ENCODE results near the gene RGS3. TPM values are rescaled to one million over a fixed set of nuclear protein-coding genes. Genes with fewer than 3 reads are reported as not detected.

The RGS3 gene
- total RNA-seq, 1 donor from 2014 or later: 15.0 TPM

DNA sequence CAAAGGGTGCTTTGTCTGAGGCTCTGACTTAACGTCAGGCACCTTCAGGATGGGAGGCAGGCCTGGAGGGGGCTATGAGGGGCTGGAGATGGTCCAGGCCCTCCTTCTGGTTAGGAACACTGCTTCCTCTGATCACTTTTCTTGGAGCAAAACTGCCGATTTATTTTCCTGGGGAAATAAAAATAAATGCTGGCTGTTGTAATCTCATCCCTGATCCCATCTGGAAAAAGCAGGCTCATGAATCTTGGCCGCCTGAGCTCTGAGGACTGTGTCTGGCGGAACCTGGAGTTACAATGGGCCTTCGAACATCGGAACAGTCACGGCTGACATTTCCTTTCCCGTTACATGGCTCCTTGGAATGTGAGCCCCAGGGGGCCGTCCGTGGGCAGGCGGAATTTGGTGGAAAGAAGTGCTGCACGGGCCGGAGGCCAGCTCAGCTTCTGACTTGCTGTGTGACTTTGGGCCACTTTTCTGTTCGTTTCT is 157.8 kb downstream of the RGS3 start:
- no peaks in the 10 kb centered on the region for H3K27me3 Mint-ChIP-seq
- no peak overlapping the region for H3K4me3 Mint-ChIP-seq
- POLR2A ChIA-PET: no interaction called here
- TF ChIP-seq, protein P1, sequence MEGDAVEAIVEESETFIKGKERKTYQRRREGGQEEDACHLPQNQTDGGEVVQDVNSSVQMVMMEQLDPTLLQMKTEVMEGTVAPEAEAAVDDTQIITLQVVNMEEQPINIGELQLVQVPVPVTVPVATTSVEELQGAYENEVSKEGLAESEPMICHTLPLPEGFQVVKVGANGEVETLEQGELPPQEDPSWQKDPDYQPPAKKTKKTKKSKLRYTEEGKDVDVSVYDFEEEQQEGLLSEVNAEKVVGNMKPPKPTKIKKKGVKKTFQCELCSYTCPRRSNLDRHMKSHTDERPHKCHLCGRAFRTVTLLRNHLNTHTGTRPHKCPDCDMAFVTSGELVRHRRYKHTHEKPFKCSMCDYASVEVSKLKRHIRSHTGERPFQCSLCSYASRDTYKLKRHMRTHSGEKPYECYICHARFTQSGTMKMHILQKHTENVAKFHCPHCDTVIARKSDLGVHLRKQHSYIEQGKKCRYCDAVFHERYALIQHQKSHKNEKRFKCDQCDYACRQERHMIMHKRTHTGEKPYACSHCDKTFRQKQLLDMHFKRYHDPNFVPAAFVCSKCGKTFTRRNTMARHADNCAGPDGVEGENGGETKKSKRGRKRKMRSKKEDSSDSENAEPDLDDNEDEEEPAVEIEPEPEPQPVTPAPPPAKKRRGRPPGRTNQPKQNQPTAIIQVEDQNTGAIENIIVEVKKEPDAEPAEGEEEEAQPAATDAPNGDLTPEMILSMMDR (IDR thresholded peaks at IDR 0.05): no peak
- no peak for ATAC-seq (ENCODE audit: low read depth)
- DNase-seq: no peak
- H3K9me3 Mint-ChIP-seq: no peaks in the 10 kb centered on the region
- no peaks in the 10 kb centered on the region for H3K36me3 Mint-ChIP-seq (ENCODE audit: low read depth)
- CTCF ChIA-PET: interaction anchor here (1.1 kb wide), 1 partner anchor 37 kb away, joined by 3 read pairs; no protein-coding TSS in a partner anchor
- intact Hi-C loops (cut with micrococcal nuclease): loop anchor here (5.0 kb wide), 1 partner anchor 36 kb away; no protein-coding TSS in a partner anchor
- peaks cover 56% of the 10 kb centered on the region for H3K4me1 Mint-ChIP-seq
- no peak overlapping the region for H3K27ac Mint-ChIP-seq

GRCh38 chr9:113621980-113622379 is 158.5 kb downstream of the RGS3 start:
- Mint-ChIP-seq H3K36me3 (ENCODE audit: low read depth) (no peaks in the 10 kb centered on the region), H3K4me1 (peaks cover 51% of the 10 kb centered on the region), H3K4me3 (no peak overlapping the region), H3K27me3 (no peaks in the 10 kb centered on the region), H3K9me3 (no peaks in the 10 kb centered on the region), H3K27ac (no peak overlapping the region)
- DNase-seq (no peak), ATAC-seq (ENCODE audit: low read depth) (no peak)
- ChIA-PET CTCF (interaction anchor here (0.9 to 1.3 kb wide), 5 partner anchors 28 to 176 kb away, joined by 3 to 5 read pairs (median 3); no protein-coding TSS in a partner anchor), POLR2A (interaction anchor here (1.8 kb wide), 1 partner anchor 43 kb away, joined by 13 read pairs; no protein-coding TSS in a partner anchor)
- intact Hi-C loops (cut with micrococcal nuclease): loop anchor here (2.0 to 5.0 kb wide), 3 partner anchors 29 to 41 kb away; no protein-coding TSS in a partner anchor
- TF ChIP-seq, protein P1 (IDR thresholded peaks at IDR 0.05): no peak

- Mint-ChIP-seq H3K27ac (peak overlapping the region; percentile 67), H3K27me3 (no peaks in the 10 kb centered on the region), H3K4me1 (peaks cover 44% of the 10 kb centered on the region), H3K4me3 (peak overlapping the region; percentile 58), H3K36me3 (ENCODE audit: low read depth) (no peaks in the 10 kb centered on the region), H3K9me3 (no peaks in the 10 kb centered on the region)
- TF ChIP-seq, protein P1 (IDR thresholded peaks at IDR 0.05): no peak
- ATAC-seq (ENCODE audit: low read depth): peak; percentile 90
- DNase-seq: peak; percentile 57
- ChIA-PET POLR2A (interaction anchor here (0.7 to 1.8 kb wide), 4 partner anchors 19 to 213 kb away, joined by 3 to 13 read pairs (median 3); partner anchors contain the start of genes C9orf43 and POLE3), CTCF (interaction anchor here (0.7 to 1.3 kb wide), 7 partner anchors 28 to 221 kb away, joined by 3 to 5 read pairs (median 3); partner anchors contain the start of gene ALAD)
- intact Hi-C loops (cut with micrococcal nuclease): loop anchor here (2.0 to 5.0 kb wide), 3 partner anchors 30 to 42 kb away; no protein-coding TSS in a partner anchor
These were observed 159.3 kb downstream of the RGS3 start for GRCh38 chr9:113622600-113623400.

DNA sequence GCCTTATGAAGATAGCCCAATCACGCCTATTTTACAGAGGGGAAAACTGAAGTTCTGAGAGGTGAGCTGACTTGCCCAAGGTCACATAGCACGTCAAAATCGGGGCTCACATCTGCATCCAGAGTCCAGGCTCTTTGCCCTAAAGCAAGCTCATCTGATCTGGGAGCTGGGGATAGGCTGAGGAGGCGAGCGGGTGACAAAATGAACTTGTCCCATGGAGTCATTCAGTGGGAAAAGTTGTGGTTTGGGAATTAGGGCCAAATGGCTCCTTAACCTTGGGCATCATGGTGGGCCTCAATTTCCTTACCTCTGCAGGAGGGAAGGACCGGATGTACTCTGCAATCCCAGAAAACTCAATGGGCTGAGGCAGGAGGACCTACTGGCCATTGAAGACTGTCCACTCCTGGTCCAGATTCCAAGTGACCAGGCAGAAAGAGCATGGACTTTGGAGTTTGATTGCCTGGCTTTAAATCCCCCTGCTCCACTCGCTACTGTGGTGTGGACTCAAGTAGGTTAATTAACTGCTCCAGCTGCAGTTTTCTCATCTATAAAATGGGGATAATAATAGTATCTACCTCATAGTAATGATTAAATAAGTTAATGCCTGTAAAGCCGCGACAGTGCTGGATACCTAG is 160.4 kb downstream of the RGS3 start:
- TF ChIP-seq, protein P1 (IDR thresholded peaks at IDR 0.05): no peak
- ChIA-PET POLR2A (no interaction called here), CTCF (no interaction called here)
- no peak for ATAC-seq (ENCODE audit: low read depth)
- Mint-ChIP-seq H3K9me3 (no peaks in the 10 kb centered on the region), H3K27me3 (peaks cover 4% of the 10 kb centered on the region), H3K4me1 (peaks cover 33% of the 10 kb centered on the region), H3K27ac (no peak overlapping the region), H3K4me3 (no peak overlapping the region), H3K36me3 (ENCODE audit: low read depth) (no peaks in the 10 kb centered on the region)
- DNase-seq: no peak
- intact Hi-C loops (cut with micrococcal nuclease): loop anchor here (2.0 to 5.0 kb wide), 3 partner anchors 31 to 43 kb away; no protein-coding TSS in a partner anchor

Data from activated B cell treated with CpG ODN at 0.5 μM for 24 hours (primary cell).